D721Med (cell line): ENCODE measurements around the gene MRPL57.
"Not testable (repeated sequence)": the region's sequence is repeated elsewhere in the genome, so short reads cannot be mapped to it uniquely, and the experiment has no call there.

Experiments used
- DNase-seq: peaks from one replicate; pipeline ENCODE4 v3.0.0; 2011; ENCODE audit warnings: low spot score; ENCODE audit not compliant: insufficient read length
- FAIRE-seq: peaks from 2 replicates; lab custom pipeline; 2011; peaks lifted over from hg19 to GRCh38; lab: Jason Lieb, UNC
- TF ChIP-seq, protein P1 (sequence below): IDR thresholded peaks from 2 replicates; pipeline ENCODE4 v1.5.1; 2012; ENCODE audit warnings: mild to moderate bottlenecking, control low read depth; ENCODE audit not compliant: insufficient read depth; ENCODE audit errors: missing control alignments

The MRPL57 gene

DNA sequence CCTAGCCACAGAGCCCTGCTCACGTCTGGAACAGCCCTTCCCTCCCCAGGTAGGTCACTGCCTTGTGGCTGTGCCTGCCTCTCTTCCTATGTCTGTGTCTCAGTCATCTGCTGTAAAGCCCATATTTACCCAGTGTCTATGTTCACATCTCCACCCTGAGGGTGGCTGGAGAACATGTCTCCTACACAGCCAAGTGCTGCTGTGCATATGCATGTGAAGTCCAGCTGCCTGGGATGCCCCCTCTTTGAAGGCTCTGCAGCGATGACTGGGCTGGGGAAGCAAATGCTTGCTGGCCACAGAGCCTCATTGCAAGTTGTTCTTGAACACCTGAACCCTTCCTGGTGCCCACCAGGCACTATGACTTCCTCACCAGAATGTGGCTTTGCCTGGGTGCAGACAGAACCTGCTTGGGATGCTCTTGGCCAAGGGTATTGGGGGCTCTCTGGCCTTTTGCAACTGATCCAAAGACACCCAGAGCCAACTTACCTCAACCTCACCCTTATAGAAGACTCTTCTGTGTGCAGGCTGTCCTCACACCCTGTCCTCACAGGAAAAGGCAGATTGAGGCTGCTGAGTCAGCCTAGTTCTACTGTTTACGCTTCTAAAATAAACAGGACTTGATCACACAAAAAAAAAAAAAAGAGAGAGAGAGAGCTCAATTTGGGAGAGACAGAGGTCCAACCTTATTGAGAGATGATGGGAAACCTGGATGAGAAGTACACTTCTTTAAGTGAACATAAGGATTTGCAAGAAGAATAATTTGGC lies 26.5 kb downstream of the MRPL57 start:
- FAIRE-seq (no peak), DNase-seq (no peak)
- TF ChIP-seq, protein P1, sequence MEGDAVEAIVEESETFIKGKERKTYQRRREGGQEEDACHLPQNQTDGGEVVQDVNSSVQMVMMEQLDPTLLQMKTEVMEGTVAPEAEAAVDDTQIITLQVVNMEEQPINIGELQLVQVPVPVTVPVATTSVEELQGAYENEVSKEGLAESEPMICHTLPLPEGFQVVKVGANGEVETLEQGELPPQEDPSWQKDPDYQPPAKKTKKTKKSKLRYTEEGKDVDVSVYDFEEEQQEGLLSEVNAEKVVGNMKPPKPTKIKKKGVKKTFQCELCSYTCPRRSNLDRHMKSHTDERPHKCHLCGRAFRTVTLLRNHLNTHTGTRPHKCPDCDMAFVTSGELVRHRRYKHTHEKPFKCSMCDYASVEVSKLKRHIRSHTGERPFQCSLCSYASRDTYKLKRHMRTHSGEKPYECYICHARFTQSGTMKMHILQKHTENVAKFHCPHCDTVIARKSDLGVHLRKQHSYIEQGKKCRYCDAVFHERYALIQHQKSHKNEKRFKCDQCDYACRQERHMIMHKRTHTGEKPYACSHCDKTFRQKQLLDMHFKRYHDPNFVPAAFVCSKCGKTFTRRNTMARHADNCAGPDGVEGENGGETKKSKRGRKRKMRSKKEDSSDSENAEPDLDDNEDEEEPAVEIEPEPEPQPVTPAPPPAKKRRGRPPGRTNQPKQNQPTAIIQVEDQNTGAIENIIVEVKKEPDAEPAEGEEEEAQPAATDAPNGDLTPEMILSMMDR = no peak

DNA sequence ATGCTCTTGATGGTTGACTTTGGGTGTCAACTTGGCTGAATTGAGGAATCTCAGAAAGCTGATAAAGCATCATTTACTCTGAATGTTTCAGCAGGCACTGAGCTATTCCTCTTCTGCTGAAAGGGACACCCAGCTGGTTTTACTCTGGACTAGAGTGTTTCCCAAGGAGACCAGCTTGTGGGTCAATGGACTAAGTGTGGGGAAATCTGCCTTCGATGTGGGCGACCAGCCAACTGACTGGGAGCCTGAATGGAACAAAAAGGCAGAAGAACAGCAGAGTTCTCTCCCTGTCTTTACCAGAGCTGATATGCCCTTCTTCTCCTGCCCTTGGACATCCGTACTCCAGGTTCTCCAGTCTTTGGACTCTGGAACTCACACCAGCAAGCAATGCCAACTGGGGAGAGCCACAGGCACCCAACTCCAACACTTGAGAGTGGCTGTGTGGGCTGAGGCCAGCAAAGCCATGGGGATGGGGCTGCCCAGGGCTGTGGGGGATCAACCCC lies 32.2 kb downstream of the MRPL57 start:
- FAIRE-seq = no peak
- TF ChIP-seq, protein P1 = no peak

DNA sequence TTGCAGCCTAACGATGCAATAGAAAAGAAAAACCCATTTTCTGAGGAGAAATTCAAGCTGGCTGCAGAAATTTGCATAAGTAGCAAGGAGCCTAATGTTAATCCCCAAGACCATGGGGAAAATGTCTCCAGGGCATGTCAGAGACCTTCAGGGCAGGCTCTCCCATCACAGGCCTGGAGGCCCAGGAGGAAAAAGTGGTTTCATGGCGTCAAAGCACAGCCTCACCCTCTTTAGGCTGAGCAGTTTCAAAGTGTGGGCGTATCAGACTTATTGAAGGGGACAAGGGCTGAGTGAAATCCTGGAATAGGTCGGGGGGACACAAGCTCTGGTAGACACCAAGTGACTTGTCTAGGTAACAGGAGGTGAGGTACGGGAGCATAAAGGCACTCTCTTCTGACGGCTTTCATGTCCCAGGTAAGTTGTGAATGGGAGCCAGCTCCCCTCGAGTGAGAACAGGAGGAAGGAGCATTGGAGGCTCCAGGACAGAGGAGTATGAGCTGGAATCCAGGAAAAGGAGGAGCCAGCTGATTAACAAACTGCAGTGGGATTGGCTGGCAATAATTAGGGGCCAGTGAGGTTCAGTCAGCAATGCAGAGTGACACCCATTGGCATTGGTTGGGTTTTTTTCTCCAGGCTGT lies 35.8 kb downstream of the MRPL57 start:
- FAIRE-seq (no peak), DNase-seq (no peak)
- TF ChIP-seq, protein P1 = no peak

More for the DNA sequence above, 32.2 kb downstream of the MRPL57 start:
- DNase-seq = no peak

DNA sequence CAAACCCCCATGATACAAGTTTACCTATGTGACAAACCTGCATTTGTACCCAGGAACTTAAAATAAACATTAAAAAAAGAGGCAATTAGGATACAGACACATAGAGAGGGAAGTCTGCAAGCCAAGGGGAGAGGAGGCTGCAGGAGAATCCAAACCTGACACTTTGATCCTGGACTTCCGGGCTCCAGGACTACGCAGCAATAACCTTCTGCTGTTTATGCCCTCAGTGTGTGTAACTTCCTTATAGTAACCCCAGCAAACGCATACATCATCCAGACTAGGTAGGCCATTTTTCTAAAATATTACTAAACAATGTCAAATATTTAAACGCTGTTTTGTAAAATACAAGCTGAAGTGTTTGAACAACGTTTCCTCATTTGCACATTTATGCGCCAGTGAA lies 39.0 kb downstream of the MRPL57 start:
- DNase-seq, FAIRE-seq: not testable (repeated sequence)

DNA sequence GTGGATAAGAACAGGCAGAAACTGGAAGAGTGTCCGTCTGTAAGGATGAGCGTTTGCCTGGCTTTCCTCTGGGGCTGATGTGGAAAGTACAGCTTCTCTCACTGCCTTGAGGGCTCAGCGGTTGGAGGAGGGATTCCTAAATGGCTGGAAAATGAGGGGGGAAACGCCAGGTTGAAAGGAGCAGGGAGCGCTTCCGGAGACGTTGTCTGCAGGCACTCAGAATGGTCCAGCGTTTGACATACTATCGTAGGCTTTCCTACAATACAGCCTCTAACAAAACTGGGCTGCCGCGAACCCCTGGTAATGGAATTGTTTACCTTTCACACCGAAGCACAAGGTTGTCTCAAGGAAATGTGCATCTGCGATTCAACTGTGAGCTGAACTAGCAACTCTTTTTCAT lies 39.9 kb downstream of the MRPL57 start:
- TF ChIP-seq, protein P1 = no peak
- no peak for DNase-seq
- no peak for FAIRE-seq

DNA sequence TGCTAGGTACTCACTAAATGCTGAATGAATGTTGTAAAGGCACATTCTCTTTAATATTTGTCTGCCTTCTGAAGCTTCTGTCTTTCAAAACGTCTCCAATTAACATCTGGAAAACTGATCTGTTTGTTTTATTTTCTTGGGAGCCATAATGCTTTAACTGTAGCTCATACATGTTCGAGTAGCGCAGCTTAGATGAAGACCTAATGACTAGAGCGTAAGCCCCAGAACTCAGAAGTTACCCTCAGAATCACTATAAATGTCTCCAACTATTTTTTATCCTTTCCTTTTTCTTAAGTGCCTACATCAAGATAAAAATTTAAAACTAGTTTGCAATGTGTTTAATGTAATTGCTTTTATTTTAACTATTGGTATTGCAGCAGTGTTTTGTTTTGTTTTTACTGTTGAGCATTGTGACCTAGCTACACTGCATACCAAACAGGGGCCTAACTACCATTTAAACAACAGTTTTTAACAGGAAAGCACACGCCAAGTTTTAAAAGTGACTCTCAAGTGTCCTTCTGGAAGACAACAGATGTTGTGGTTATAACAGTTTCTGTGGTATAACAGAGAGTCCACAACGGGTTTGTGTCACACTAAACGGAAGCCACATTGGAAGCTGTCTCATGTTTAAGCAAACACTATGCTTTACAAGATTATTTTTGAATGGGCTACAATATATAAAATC lies 42.0 kb downstream of the MRPL57 start:
- TF ChIP-seq, protein P1 = no peak
- FAIRE-seq (no peak), DNase-seq (no peak)

DNA sequence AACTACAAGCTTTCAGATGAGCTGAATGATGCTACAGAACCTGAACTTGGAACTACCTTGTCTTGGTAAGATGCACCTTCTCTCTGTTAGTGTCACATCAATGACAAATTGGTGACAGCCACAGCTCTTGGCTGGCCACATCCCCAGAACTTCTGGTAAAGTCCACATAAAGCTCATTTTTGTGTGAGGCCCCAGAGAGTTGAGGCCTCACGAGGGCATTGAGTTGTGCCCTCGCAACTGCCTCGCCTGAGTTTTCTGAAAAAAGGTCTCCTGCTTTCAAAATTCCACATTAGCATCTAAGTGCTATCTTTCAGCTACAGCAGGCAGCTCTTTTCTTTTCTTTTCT lies 42.6 kb downstream of the MRPL57 start:
- DNase-seq = no peak
- TF ChIP-seq, protein P1 = no peak
- FAIRE-seq = no peak

DNA sequence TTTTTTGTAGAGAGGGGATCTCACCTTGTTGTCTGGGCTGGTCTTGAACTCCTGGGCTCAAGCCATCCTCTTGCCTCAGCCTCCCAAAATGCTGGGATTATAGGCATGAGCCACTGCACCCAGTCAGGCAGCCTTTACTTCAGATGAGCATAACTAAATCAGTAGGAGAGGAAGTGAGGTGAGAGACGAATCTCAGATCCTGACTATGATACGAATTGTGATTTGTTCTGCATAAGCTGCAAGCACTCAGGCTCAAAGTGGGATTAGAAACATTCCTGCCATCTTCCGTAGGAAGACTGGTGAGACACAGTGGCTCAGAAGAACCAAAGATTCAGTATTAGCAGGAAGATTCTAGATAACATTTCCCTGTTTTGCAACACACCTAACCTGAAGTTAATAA lies 43.3 kb downstream of the MRPL57 start:
- DNase-seq, FAIRE-seq: not testable (repeated sequence)
